Glomerular endothelial cell (primary cell): ENCODE measurements around the gene C3orf85. TPM values are rescaled to one million over a fixed set of nuclear protein-coding genes. Genes with fewer than 3 reads are reported as not detected.
"Not testable (repeated sequence)": the region's sequence is repeated elsewhere in the genome, so short reads cannot be mapped to it uniquely, and the experiment has no call there.

Experiments
- DNase-seq: peaks from one replicate; pipeline ENCODE4 v3.0.0-alpha.2; 2011; ENCODE audit warnings: low read depth, low spot score; ENCODE audit errors: extremely low read depth
- total RNA-seq: library from RNA; depleted of rRNA; stranded (reverse); fragments of >200 nt; gene quantifications from 2 replicates; pipeline ENCODE4 v1.2.3, GENCODE V29; 2015

The C3orf85 gene
- not detected in 2 replicates for total RNA-seq

- no peak for DNase-seq
Observed at GRCh38 chr3:109136523-109136922, at the start of gene C3orf85. Gene C3orf85, plus strand, starts transcription at chr3:109136719. Its CDS starts 129 bp downstream, at chr3:109136848.

- DNase-seq = no peak
Observed at GRCh38 chr3:109089265-109089664, 47.3 kb upstream of the C3orf85 start.

GRCh38 chr3:109091846-109092245 is 44.7 kb upstream of the C3orf85 start:
- no peak for DNase-seq

- no peak for DNase-seq
Observed at GRCh38 chr3:109093561-109093960, 43.0 kb upstream of the C3orf85 start.

GRCh38 chr3:109095166-109095565 is 41.4 kb upstream of the C3orf85 start:
- DNase-seq = no peak

- DNase-seq = no peak
Observed at GRCh38 chr3:109098079-109098644, 38.4 kb upstream of the C3orf85 start.

GRCh38 chr3:109109574-109109973 is 26.9 kb upstream of the C3orf85 start:
- DNase-seq = no peak

GRCh38 chr3:109112946-109113760 is 23.4 kb upstream of the C3orf85 start:
- DNase-seq = no peak

- DNase-seq = no peak
Observed at GRCh38 chr3:109114746-109115145, 21.8 kb upstream of the C3orf85 start.

- DNase-seq = no peak
Observed at GRCh38 chr3:109115451-109115850, 21.1 kb upstream of the C3orf85 start.

- DNase-seq = no peak
Observed at GRCh38 chr3:109116031-109116430, 20.5 kb upstream of the C3orf85 start.

GRCh38 chr3:109117939-109118338 is 18.6 kb upstream of the C3orf85 start, which contains the start of gene MORC1:
Gene MORC1, minus strand, starts transcription at chr3:109118134. Its CDS starts 75 bp downstream, at chr3:109118059.
- DNase-seq = no peak

GRCh38 chr3:109118584-109118983 is 17.9 kb upstream of the C3orf85 start:
- DNase-seq = no peak

- no peak for DNase-seq
Observed at GRCh38 chr3:109122690-109123089, 13.8 kb upstream of the C3orf85 start.

GRCh38 chr3:109125902-109126301 is 10.6 kb upstream of the C3orf85 start:
- no peak for DNase-seq

- DNase-seq = no peak
Observed at GRCh38 chr3:109127553-109127952, 9.0 kb upstream of the C3orf85 start.

- no peak for DNase-seq
Observed at GRCh38 chr3:109131276-109131675, 5.2 kb upstream of the C3orf85 start.

- DNase-seq = no peak
Observed at GRCh38 chr3:109132801-109133473, 3.6 kb upstream of the C3orf85 start.

- DNase-seq = not testable (repeated sequence)
Observed at GRCh38 chr3:109133474-109133816, 3.1 kb upstream of the C3orf85 start.

- no peak for DNase-seq
Observed at GRCh38 chr3:109137761-109138160, 1.2 kb downstream of the C3orf85 start.

GRCh38 chr3:109140318-109140717 is 3.8 kb downstream of the C3orf85 start:
- DNase-seq = no peak

- DNase-seq = no peak
Observed at GRCh38 chr3:109143646-109144045, 7.1 kb downstream of the C3orf85 start.
